Stimulated activated CD8-positive, alpha-beta memory T cell treated with anti-CD3 and anti-CD28 coated beads, Interleukin-2, amount 100 ng/mL, for 1 hour (primary cell): ENCODE data around the gene ATP8A2.
"Not testable (repeated sequence)": the region's sequence is repeated elsewhere in the genome, so short reads cannot be mapped to it uniquely, and the experiment has no call there.

ENCODE experiments used
- DNase-seq, 2 donors: peaks; one replicate each; pipeline ENCODE4 v3.0.0-alpha.2; 2020; ENCODE audit warnings: low read depth in 2 of 2

ATP8A2 gene

DNA sequence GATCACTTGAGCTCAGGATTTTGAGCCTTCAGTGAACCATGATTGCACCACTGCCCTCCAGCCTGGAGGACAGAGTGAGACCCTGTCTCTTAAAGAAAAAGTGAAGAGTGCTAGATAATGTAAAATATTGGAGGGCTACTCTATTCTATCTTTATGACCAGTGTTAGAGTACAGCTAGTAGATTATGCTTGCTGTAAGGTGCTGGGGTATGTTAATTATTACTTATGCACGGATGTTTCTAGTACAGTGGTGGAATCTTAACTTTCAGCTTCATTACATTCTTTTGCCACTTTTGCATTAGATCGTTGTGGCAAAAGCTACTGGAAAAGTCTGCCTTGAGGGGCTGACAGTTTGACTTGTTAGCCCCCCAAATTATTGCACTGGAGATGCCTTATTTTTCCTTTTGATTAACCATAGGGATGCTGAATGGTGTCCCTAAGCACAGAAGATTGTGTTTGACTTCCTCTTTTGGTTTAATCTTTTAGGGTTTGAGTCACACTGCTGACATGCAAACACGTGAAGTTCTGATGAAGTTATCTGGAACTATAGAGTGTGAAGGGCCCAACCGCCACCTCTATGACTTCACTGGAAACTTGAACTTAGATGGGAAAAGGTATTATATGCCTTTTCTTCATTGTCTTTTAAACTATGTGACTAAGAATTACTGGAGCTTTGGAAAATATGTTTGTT lies 169.8 kb downstream of the ATP8A2 start:
- DNase-seq = no peak

- DNase-seq = not testable (repeated sequence)
These were observed 177.2 kb downstream of the ATP8A2 start for GRCh38 chr13:25548991-25549390.

GRCh38 chr13:25561812-25562211 lies 190.0 kb downstream of the ATP8A2 start:
- DNase-seq = no peak

DNA sequence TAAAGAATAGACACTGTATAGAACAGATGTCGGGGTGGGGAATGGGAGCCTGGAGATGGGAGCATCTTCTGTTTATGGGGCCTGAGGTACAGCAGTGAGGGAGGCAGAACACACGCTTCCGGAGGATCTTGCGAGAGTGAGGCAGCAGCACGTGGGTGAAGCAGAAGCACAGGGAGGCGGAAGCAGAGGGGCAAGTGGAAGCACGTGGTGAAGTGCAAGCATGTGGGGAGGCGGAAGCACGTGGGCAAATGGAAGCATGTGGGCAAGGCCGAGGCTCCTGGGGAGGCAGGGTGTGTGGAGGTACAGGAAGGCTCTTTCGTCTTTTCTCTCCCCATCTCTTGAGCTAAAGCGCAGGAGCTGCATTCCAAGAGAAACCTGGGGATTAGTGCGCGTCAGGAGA lies 198.4 kb downstream of the ATP8A2 start:
- no peak for DNase-seq

GRCh38 chr13:25571237-25571636 lies 199.5 kb downstream of the ATP8A2 start:
- no peak for DNase-seq

- DNase-seq = not testable (repeated sequence)
These were observed 200.4 kb downstream of the ATP8A2 start for GRCh38 chr13:25572171-25572570.

DNA sequence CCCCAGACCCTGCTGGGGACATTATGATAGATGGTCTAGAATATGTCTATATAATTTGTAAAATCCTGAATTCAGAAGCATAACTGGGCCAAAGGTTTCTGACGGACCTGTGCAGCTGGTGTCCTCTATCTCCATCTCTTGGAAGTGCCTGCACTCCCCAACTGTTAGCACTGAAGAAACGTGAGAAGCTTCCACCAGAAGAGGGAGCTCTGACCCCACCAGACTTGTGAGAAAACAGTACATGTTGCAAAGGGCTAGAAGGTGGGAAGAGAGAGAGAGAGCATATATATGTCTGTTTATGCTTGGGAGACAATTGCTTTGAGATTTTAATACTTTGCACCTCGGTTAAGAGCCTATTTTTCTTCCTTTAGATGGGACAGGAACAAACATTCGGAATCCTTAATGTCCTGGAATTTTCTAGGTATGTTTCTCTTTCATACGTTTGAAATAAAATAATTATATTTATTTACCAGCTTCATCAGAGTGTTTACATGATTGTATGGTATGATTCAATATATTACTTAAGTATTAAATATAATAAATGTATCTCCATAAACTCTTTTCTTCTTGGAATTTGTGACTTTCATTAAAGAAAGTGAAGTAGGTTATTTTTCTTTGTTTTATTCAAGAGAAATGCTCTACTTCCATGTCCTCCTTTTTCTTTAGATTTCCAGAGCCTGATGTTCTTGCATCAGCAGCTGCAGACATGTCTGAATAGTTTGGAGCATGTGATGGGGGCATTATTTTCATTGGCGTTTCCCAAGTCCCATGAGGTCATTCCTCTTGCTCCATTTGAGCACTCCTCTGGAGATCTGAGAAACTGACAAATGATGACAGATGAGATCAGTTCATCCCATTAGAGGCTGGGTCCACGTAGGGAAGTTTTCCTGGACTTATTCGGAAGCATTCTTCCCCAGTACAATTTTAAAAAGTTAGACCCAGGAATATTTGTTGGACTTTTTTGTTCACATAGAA lies 202.9 kb downstream of the ATP8A2 start:
- peak; percentile 38 to 47 for DNase-seq

DNA sequence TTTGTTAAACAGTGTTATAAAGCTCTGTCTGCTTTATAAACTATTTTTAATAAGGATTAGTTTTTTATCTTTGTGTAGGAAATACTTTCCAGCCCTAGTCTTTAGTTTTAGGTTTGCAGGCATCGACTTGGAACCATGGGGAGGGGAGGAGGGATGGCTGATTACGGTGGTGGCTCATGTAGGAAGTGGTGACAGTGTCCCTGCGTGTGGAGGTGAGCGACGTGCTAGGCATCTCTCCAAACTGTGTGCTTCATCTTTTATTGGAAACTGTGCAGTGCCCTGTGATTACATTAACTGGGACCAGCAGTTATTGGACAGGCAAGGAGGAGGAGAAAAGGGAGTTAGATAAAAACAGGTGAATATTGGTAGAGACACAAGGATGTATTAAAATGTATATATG lies 203.8 kb downstream of the ATP8A2 start:
- no peak for DNase-seq

DNA sequence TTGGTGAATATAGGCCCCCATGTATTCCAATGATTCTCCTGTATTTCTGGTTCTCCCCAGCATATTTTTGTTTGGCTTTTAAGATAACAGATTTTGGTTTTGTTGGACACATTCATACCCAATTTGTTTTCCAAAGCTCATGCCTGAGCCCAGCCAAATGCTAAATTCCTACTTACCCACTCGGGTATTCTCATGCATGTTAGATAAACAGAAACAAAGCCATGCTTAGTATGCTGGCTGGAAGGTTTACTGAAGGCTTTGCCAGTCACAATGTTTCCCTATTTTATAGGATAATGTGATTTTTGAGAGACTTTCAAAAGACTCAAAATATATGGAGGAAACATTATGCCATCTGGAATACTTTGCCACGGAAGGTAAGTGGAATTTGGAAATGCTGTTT lies 206.8 kb downstream of the ATP8A2 start:
- no peak for DNase-seq

DNA sequence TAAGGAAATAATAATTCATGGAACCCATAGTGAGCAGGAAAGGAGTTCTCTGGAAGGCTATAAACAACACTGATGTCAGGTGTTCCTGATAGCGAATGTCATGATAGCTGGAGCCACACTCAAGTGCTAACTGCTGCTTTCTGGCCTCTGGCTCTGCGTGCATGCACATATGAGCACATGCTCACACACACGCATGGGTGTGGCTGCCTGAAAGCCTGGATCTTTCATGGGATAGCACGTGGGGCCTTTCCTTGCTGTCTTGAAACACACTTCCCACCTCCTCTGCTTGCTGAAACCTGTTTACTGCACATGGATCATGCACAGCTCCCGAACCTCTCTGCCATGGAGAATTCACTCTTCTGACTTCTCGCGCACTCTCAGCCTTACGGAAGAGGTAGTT lies 207.4 kb downstream of the ATP8A2 start:
- no peak for DNase-seq

- DNase-seq = no peak
These were observed 209.6 kb downstream of the ATP8A2 start for GRCh38 chr13:25581351-25581750.

GRCh38 chr13:25584087-25584486 lies 212.3 kb downstream of the ATP8A2 start:
- DNase-seq = no peak

- DNase-seq = no peak
These were observed 213.2 kb downstream of the ATP8A2 start for GRCh38 chr13:25585000-25585399.

DNA sequence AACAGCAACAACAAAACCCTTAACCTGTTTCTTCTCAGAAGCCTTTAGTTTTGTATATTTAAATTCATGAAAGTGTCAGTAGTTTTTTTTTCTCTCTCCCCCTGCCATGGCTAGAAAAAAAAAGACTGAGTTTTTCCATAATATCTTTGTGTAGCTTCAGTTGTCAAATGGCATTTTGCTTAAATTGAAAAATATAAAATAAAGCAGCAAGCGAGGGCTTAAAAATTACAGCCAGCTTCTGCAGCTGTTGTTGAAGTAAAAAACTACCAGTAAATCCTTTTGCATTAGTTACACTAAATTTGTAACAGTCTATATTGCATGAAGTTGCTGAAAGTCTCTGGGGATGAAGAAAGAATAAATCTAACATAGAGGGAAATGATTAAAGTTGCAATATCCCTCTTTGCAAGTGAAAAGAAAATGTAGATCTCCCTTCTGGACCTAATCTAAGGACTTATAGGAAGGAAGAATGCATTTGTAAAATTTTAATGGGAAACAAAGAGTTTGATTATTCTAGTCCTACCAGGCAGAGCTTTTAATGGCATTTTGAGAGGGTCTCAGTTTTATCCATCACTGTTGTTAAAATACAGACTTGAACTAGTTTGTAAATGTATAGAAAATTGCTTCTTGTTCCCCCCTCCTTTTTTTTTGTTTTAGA lies 215.7 kb downstream of the ATP8A2 start:
- DNase-seq = no peak

DNA sequence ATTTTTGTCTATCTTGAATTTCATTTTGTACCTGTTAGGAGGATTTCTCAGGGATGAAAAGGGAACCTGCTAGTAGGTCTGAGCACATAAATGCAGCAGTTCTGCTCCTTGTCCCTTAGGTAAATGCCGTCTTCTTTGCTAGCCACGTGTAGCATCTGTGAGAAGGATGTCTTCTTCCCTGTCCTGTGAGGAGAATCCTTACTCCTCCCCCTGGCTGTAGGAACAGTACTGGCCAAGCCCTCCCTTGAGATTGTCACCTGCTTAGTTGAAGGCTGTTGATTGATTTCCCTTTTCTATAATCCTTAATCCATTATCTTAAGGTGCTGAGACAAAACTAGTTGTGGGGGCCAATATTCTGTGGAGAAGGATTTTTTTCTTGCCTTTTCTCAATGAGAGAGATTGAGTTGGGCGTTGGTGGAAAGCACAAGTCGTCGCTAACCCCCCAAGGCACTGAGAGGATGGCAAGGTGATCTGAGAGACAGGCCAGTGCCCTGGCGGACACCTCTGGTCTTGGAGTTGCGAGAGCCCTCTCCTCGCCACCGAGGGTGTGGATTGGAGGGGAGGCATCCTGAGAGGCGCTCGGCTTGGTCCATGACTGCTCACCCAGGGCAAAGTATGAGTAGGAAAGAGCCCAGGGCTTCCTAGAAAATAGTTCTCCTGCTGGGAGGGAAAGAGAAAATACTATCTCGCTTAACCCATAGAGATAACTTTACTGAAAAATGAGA lies 216.7 kb downstream of the ATP8A2 start:
- no peak for DNase-seq

GRCh38 chr13:25598421-25598820 lies 226.6 kb downstream of the ATP8A2 start:
- DNase-seq = no peak

- no peak for DNase-seq
These were observed 230.4 kb downstream of the ATP8A2 start for GRCh38 chr13:25602176-25602575.

DNA sequence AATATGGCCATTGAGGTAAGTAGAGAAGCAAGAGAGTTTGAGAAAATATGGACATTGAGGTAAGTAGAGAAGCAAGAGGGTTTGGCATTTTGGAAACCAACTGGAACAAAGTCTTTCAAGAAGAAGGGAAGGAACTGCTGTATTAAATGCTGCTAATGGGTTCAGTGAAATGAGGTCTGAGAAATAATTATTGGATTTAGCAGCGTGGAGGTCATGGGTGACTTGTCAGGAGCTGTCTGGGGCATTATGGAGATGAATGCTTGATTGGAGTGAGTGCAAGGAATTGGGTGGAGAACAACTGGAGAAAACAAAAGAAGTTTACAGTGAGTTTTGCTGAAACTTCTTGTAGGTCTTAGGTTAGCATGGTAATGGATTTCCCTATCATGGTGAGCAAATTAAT lies 232.3 kb downstream of the ATP8A2 start:
- no peak for DNase-seq

DNA sequence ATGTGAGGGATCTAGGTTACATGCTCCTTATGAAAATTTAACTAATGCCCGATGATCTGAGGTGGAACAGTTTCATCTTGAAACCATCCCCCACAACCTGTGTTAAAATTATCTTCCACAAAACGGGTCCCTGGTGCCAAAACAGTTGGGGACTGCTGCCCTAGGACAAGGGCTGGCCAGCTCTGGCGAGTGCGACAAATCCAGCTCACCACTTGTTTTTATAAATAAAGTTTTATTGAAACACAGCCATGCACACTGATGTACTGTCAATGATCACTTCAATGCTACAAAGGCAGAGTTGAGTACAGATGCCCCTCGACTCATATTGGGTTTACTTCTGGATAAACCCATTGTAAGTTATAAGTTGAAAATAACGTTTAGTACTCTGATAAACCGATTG lies 235.3 kb downstream of the ATP8A2 start:
- DNase-seq = no peak

GRCh38 chr13:25608181-25608580 lies 236.4 kb downstream of the ATP8A2 start:
- DNase-seq = no peak

DNA sequence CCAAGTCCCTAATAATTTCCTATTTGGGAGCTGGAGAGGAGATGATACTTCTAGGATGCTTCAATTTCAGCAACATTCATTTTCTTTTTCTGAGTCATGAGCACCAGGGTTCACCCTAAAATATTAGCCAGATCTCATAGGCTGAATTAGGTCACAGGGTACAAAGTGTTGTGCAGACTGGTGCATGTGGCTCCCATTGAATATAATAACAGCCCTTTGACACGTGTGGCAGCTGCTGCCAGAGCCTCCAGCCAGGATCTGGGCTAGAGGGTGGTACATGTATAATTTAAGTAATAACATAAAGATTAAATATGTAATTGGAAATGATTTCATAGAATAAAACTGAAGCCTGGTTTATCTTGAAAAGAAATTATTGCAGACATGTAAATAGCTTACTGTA lies 244.9 kb downstream of the ATP8A2 start:
- DNase-seq = no peak

DNA sequence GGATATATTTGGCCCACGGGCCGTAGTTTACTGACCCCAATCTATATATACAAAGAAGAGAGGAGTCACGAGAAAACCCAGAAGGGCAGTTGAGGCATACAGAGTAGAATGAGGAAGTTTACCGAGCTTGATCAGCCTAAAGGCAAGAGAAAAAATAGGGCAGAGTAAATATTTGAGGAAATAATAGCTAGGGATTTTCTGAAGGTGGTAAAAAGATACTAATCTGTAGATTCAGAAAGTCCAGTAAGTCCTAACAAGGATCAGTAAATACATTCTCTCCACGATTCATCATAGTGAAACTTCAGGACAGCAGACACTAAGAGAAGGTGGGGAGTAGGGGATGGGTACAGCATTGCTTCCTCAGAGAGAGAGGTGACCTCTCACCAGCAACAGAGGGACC lies 248.1 kb downstream of the ATP8A2 start:
- no peak for DNase-seq
